ENCODE data around the gene IDI1. TPM values are rescaled to one million over a fixed set of nuclear protein-coding genes. Genes with fewer than 3 reads are reported as not detected.

The IDI1 gene
- total RNA-seq, 1 experiment from 2014 or later = 47.2 TPM

DNA sequence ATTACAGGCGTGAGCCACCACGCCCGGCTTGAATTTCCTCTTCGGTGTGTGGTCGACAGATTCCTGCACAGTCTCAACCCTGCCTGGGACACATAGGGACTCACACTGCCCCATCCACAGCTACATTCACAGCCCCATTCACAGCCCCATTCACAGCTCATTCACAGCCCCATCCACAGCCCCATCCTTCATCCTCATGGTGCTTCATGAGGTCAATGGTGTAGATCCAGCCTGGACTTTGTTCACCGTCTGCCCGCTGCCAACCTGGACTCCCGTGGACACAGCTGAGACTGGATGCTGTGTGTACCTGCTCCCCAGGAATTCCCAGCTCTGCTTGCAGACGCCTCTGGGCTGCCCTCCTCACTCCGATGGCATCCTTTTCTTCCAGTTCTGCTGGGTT lies 28.5 kb downstream of the IDI1 start:
- no peak for TF ChIP-seq ZNF532 (CRISPR knock-in tag; IDR thresholded peaks at IDR 0.05; ENCODE audit: borderline replicate concordance)
- TF ChIP-seq ERG (CRISPR knock-in tag; IDR thresholded peaks at IDR 0.05) = no peak
- TF ChIP-seq ZNF121 (CRISPR knock-in tag; IDR thresholded peaks at IDR 0.05) = no peak
- TF ChIP-seq NFYB (CRISPR knock-in tag; conservative IDR thresholded peaks at IDR 0.05; ENCODE audit: low read depth) = no peak
- TF ChIP-seq ZNF396 (CRISPR knock-in tag; IDR thresholded peaks at IDR 0.05; ENCODE audit: borderline replicate concordance) = no peak
- CTCF ChIA-PET = interaction anchor here (0.7 kb wide), 1 partner anchor 205 kb away, joined by 3 read pairs; no protein-coding TSS in a partner anchor
- Mint-ChIP-seq H3K36me3 (peaks cover 40% of the 10 kb centered on the region), H3K4me1 (0 out of 2 replicates have a peak, but pooled peaks cover 5% of the 10 kb centered on the region), H3K4me3 (no peak overlapping the region), H3K27me3 (ENCODE audit: low read depth) (no peaks in the 10 kb centered on the region), H3K27ac (no peak overlapping the region; the same call in 1 of the 2 replicates), H3K9me3 (peaks cover 3% of the 10 kb centered on the region)
- POLR2A ChIA-PET = no interaction called here
- DNase-seq (ENCODE audit: low spot score) (no peak), ATAC-seq (peak; percentile 21)

- ChIA-PET POLR2A (no interaction called here), CTCF (no interaction called here)
- DNase-seq (ENCODE audit: low spot score) (no peak), ATAC-seq (no peak)
- Mint-ChIP-seq H3K9me3 (peaks cover 3% of the 10 kb centered on the region), H3K27me3 (ENCODE audit: low read depth) (no peaks in the 10 kb centered on the region), H3K4me1 (0 out of 2 replicates have a peak, but pooled peaks cover 5% of the 10 kb centered on the region), H3K27ac (peak overlapping the region; percentile 75), H3K36me3 (peaks cover 47% of the 10 kb centered on the region), H3K4me3 (no peak overlapping the region)
- TF ChIP-seq ATF3 (CRISPR knock-in tag; conservative IDR thresholded peaks at IDR 0.05) (no peak), ELF4 (CRISPR knock-in tag; IDR thresholded peaks at IDR 0.05; ENCODE audit: low read depth) (no peak), SOX15 (CRISPR knock-in tag; IDR thresholded peaks at IDR 0.05) (no peak), RORB (CRISPR knock-in tag; IDR thresholded peaks at IDR 0.05) (no peak), PRRX2 (CRISPR knock-in tag; IDR thresholded peaks at IDR 0.05) (no peak), NR3C1 (CRISPR knock-in tag; conservative IDR thresholded peaks at IDR 0.05; ENCODE audit: low read depth) (no peak), CREB1 (CRISPR knock-in tag; IDR thresholded peaks at IDR 0.05) (no peak), FOXK1 (CRISPR knock-in tag; IDR thresholded peaks at IDR 0.05) (no peak), ZNF232 (CRISPR knock-in tag; IDR thresholded peaks at IDR 0.05) (no peak), ZNF671 (CRISPR knock-in tag; IDR thresholded peaks at IDR 0.05) (no peak), ZNF138 (CRISPR knock-in tag; conservative IDR thresholded peaks at IDR 0.05) (no peak), ETV6 (CRISPR knock-in tag; IDR thresholded peaks at IDR 0.05) (no peak), NFYB (CRISPR knock-in tag; conservative IDR thresholded peaks at IDR 0.05; ENCODE audit: low read depth) (no peak)
- TF ChIP-seq, protein P1, sequence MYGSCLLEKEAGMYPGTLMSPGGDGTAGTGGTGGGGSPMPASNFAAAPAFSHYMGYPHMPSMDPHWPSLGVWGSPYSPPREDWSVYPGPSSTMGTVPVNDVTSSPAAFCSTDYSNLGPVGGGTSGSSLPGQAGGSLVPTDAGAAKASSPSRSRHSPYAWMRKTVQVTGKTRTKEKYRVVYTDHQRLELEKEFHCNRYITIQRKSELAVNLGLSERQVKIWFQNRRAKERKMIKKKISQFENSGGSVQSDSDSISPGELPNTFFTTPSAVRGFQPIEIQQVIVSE (CRISPR knock-in tag; IDR thresholded peaks at IDR 0.05; ENCODE audit: borderline replicate concordance) = no peak
Observed at GRCh38 chr10:1019362-1019761, 29.6 kb downstream of the IDI1 start.

DNA sequence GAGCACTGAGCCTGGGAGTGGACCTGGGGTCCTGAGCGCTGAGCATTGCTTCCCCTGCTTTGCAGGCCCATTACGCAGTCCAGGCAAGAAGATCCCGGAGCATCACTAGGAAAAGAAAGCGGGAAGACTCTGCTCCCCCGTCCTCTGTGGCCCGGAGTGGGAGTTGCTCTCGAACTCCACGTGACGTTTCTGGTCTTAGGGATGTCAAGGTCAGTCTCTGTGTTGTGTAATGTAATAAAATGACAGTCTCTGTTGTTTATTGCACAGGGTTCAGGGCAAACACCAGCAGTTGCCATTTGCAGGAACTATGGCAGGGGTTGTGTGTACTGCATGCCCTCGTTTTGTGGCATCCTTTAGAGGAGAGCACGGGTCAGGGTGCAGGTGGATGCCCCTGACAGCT lies 33.2 kb downstream of the IDI1 start:
- ChIA-PET CTCF (no interaction called here), POLR2A (no interaction called here)
- H3K9me3 Mint-ChIP-seq = no peaks in the 10 kb centered on the region
- TF ChIP-seq SOX15 (CRISPR knock-in tag; IDR thresholded peaks at IDR 0.05) (no peak), ZNF138 (CRISPR knock-in tag; conservative IDR thresholded peaks at IDR 0.05) (no peak), KAT7 (CRISPR knock-in tag; IDR thresholded peaks at IDR 0.05; ENCODE audit: borderline replicate concordance) (no peak), ELF4 (CRISPR knock-in tag; IDR thresholded peaks at IDR 0.05; ENCODE audit: low read depth) (no peak), ZNF317 (CRISPR knock-in tag; IDR thresholded peaks at IDR 0.05; ENCODE audit: borderline replicate concordance, low read depth) (no peak)
- TF ChIP-seq, protein P2, sequence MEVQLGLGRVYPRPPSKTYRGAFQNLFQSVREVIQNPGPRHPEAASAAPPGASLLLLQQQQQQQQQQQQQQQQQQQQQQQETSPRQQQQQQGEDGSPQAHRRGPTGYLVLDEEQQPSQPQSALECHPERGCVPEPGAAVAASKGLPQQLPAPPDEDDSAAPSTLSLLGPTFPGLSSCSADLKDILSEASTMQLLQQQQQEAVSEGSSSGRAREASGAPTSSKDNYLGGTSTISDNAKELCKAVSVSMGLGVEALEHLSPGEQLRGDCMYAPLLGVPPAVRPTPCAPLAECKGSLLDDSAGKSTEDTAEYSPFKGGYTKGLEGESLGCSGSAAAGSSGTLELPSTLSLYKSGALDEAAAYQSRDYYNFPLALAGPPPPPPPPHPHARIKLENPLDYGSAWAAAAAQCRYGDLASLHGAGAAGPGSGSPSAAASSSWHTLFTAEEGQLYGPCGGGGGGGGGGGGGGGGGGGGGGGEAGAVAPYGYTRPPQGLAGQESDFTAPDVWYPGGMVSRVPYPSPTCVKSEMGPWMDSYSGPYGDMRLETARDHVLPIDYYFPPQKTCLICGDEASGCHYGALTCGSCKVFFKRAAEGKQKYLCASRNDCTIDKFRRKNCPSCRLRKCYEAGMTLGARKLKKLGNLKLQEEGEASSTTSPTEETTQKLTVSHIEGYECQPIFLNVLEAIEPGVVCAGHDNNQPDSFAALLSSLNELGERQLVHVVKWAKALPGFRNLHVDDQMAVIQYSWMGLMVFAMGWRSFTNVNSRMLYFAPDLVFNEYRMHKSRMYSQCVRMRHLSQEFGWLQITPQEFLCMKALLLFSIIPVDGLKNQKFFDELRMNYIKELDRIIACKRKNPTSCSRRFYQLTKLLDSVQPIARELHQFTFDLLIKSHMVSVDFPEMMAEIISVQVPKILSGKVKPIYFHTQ (CRISPR knock-in tag; IDR thresholded peaks at IDR 0.05) = no peak
- H3K36me3 Mint-ChIP-seq = peaks cover 80% of the 10 kb centered on the region
- no peak overlapping the region for H3K4me3 Mint-ChIP-seq
- no peaks in the 10 kb centered on the region for H3K27me3 Mint-ChIP-seq (ENCODE audit: low read depth)
- ATAC-seq (no peak), DNase-seq (ENCODE audit: low spot score) (no peak)
- no peak overlapping the region for H3K27ac Mint-ChIP-seq
- H3K4me1 Mint-ChIP-seq = peaks cover 4% of the 10 kb centered on the region
